GM19239 (cell line): ENCODE measurements around the gene AIFM3.
A peak's percentile ranks its signal among the peaks of the same experiment; 100 is the strongest.
"Not testable (repeated sequence)": the region's sequence is repeated elsewhere in the genome, so short reads cannot be mapped to it uniquely, and the experiment has no call there.

Experiments
- DNase-seq: peaks from one replicate; pipeline ENCODE4 v3.0.0; 2011; ENCODE audit warnings: low spot score; ENCODE audit not compliant: insufficient read length
- FAIRE-seq: peaks from 2 replicates; lab custom pipeline; 2011; peaks lifted over from hg19 to GRCh38; lab: Jason Lieb, UNC

The AIFM3 gene

DNA sequence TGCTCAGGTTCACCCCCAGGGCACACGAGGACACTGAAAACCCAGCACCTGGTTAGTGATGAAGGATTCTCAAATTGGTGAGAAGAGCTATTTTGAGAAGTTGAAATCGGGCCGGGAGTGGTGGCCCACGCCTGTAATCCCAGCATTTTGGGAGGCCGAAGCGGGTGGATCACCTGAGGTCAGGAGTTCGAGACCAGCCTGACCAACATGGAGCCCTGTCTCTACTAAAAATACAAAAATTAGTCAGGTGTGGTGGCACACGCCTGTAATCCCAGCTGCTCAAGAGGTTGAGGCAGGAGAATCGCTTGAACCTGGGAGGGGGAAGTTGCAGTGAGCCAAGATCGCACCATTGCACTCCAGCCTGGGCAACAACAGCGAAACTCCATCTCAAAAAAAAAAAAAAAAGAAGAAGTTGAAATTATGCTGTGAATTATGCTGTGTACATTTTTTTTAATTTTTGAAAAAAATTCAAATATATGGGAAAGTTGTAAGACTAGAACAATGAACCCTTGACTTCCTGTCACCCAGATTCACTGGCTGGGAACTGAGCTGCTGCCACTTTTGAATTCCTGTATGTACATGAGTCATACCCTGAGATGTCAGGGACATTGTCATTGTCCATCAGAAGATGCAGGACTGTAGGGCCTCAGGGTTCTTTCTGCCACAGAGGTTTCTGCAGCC, 5.1 kb downstream of the AIFM3 start:
- DNase-seq, FAIRE-seq: not testable (repeated sequence)

DNA sequence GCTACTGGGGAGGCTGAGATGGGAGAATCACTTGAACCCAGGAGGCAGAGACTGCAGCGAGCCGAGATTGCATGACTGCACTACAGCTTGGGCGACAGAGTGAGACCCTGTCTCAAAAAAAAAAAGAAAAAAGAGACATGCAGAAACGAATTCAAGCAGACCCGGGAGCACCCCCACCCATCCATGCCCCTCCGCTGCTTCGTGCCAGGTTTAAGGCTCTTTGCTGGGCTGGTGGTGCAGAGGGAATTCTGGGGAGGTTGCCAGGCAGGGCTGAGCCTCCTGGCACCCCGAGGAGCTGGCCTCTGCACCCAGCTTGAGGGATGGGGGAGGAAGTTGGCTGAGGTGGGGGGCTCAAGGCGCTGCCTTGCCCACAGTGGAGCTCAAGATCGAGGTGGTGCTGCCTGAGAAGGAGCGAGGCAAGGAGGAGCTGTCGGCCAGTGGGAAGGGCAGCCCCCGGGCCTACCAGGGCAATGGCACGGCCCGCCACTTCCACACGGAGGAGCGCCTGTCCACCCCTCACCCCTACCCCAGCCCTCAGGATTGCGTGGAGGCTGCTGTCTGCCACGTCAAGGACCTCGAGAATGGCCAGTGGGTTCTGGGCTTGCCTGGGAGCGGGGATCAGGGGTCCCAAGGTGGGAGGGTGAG, 6.0 kb downstream of the AIFM3 start:
- no peak for FAIRE-seq
- DNase-seq = no peak

DNA sequence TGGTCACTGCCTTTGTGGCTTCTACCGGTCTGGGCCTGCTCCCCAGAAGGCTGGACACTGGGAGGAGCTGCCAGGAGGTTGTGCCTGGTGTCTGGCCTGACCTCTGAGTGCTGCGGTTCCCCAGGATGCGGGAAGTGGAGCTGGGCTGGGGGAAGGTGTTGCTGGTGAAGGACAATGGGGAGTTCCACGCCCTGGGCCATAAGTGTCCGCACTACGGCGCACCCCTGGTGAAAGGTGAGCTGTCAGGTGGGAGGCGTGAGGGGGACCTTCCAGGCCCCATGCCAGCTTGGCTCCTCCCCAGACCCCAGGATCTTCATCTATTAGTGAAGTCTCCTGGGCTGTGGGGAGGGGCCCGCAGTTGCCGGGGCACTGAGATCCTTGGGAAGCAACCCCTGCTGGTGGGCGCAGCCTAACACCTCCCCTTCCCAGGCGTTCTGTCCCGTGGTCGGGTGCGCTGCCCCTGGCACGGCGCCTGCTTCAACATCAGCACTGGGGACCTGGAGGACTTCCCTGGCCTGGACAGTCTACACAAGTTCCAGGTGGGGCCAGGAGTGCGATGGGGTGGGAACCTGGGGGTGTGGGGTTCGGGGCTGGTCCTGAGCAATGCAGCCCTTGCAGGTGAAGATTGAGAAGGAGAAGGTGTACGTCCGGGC, 6.7 kb downstream of the AIFM3 start:
- no peak for FAIRE-seq
- no peak for DNase-seq

DNA sequence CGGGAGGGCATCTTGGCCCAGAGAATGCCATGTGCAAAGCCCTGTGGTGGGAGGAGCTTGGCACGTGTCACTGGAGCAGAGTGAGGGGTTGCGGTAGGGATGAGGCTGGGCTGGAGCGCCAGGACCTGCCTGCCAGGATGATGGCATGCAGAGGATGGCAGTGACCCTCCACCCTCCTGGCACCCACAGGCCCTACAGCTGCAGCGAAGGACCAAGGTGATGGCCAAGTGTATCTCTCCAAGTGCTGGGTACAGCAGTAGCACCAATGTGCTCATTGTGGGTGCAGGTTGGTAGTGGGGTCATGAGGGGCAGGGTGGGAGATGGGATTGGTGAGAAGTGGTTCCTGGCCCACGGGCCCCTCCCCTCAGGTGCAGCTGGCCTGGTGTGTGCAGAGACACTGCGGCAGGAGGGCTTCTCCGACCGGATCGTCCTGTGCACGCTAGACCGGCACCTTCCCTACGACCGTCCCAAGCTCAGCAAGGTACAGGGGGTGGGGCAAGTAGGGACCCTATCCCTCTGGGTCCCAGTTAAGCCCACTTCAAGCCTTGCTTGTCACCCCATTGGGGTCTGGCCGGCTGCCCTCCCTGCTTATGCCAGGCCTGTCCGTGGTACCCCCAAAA, 7.4 kb downstream of the AIFM3 start:
- no peak for FAIRE-seq
- DNase-seq = no peak

DNA sequence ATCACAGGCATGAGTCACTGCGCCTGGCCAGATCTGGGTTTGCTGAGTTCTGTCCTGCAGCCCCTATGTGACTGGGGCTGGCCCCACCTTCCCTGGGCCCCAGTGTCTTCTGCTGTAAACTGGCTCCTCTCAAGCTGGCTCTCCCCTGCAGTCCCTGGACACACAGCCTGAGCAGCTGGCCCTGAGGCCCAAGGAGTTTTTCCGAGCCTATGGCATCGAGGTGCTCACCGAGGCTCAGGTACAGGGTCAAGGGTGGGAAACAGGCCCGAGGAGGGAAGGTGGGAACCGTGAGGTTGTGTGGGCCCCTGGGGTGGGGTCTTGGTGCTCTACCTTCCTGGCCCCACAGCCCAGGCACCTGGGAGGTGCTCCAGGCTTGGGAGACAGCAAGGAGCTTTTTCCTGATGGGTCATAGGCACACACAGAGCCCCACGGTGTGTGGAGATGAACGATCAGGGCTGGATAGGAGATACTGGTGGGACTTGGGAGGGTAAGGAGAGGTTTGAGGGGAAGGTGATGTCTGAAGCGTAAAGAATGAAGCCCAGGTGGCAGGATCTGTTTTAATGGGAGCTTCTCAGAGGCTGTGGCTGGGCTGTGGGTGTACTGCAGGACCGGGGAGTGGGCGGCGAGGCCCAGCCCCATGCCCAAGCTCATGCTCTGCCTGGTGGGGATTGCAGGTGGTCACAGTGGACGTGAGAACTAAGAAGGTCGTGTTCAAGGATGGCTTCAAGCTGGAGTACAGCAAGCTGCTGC, 8.7 kb downstream of the AIFM3 start:
- no peak for DNase-seq
- no peak for FAIRE-seq

DNA sequence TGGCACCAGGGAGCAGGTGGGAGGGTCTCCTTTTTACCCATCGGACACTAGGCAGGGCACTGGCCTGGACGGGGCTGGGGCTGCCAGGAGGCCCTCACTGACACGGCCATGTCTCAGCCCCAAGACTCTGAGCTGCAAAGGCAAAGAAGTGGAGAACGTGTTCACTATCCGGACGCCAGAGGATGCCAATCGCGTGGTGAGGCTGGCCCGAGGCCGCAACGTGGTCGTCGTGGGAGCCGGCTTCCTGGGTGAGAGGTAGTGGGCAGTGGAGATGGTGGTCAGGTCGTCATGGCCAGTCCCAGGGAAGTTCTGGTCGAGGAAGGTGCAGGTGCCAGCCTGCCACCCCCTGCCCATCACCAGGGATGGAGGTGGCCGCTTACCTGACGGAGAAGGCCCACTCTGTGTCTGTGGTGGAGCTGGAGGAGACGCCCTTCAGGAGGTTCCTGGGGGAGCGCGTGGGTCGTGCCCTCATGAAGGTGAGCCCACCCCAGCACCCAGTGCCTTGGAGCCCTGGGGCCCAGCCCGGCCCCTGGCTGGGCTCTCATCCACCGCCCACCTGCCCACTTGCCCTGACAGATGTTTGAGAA, 9.3 kb downstream of the AIFM3 start:
- no peak for FAIRE-seq
- DNase-seq = no peak

DNA sequence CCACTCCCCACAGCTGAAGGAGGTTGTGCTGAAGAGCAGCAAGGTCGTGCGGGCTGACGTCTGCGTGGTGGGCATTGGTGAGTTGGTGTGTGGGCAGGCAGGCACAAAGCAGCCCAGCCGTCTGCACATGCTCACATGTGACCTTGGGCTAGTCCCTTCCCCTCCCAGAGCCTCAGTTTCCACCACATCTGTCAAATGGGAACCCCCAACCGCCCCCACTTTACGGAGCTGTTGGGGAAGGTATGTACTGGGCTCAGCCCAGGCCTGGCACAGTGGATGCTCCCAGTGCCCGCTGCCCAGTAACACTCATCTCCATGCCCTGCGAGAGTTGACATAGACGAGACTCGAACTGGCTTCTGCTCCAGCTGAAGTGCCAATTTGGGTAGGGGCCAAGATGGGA, 10.0 kb downstream of the AIFM3 start:
- no peak for DNase-seq
- no peak for FAIRE-seq

DNA sequence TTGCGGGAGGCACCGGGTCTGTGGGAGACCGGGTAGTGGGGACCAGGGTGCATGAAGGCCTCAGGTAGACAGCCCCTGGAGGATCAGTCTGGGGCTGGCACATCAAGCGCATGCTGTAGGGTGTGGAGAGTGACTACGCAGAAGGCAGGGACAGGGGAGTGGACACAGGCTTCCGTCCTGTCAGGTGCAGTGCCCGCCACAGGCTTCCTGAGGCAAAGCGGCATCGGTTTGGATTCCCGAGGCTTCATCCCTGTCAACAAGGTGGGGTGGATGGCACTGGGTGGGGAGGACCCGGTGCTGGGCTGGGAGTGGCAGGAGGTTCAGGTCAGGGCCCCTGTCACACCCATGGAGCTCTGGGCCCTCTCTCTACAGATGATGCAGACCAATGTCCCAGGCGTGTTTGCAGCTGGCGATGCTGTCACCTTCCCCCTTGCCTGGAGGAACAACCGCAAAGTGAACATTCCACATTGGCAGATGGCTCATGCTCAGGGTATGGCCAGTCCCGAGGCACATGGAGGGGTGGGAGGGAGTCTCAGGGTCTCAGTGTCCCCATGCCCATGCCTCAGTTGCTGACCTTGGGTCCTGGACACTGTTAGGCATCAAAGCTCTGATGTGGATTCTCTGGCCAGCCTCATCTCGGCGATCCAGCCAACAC, 10.6 kb downstream of the AIFM3 start:
- FAIRE-seq (no peak), DNase-seq (no peak)

DNA sequence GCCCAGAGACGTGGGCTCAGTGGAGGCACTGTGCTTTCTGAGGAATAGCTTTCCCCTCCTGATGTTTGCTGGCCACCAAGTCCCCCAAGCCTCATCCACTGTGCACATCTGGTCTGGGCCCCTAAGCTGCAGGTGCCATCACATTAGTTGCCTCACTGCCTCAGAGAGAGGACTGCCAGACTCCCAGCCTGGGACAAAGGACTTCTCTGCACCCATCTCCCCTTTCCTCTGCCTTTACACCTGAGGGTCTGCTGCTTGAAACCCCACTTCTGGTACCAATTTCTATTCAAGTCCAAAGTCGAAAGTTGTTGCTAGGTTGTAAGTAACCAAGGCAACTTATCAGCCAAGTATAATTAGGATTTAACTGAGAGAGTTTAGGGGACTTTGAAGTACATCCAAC, 11.4 kb downstream of the AIFM3 start:
- FAIRE-seq = no peak
- no peak for DNase-seq

DNA sequence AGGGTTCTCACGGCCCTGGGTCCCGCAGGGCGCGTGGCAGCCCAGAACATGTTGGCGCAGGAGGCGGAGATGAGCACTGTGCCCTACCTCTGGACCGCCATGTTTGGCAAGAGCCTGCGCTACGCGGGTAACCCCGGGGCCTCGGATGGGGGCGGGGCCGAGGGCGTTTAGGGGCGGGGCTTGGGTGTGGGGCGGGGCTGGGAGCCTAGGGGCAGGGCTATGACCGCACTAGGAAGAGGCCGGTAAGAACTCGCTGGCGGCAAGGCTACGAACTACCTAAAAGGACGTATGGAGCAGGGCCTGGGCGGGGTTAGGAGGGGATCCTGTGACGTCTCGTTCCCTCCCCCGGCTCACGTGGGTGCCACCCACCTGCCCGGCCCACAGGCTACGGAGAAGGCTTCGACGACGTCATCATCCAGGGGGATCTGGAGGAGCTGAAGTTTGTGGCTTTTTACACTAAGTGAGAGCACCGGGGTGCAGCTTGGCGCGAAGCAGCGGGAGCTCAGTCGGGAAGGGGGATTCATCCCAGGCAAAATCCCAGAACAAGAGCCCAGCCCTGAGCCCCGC, 12.3 kb downstream of the AIFM3 start:
- FAIRE-seq (no peak), DNase-seq (no peak)

DNA sequence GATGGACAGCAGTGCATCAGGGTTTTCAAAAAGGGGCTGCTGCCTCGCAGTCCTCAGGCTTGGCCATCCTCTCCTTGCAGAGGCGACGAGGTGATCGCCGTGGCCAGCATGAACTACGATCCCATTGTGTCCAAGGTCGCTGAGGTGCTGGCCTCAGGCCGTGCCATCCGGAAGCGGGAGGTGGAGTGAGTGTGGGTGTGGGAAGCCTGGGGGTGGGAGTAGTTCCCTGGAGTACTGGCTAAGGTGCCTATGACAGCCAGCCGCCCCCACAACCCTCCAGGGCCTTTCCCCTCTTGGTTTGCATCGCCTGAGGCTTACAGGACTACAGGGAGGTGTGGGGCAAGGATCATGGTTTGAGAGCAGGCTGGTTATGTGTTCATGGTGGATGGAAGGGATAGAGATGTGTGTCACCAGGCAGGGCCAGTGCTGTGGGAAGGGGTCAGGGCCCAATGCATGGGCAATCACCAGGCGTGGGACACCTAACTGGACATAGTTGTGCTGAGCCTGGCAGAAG, 12.9 kb downstream of the AIFM3 start:
- DNase-seq (no peak), FAIRE-seq (no peak)

DNA sequence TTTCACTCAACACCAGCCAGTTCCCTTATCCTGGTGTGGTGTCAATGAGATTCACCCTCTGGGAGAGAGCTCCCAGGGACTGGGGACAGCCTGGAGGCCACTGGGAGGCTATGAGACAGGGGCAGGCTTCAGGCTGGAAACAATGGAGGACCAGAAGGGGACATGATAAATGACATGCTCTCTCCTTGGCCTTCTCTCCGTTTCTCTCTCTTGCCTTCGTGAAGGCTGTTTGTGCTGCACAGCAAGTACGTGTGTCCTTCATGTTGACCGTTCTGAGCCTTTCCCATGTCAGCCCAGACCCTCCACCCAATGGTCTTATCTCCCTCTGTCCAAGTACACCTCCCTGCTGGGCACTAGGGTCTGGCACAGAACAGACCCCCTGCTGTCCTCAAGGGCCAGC, 13.5 kb downstream of the AIFM3 start:
- DNase-seq (no peak), FAIRE-seq (no peak)

DNA sequence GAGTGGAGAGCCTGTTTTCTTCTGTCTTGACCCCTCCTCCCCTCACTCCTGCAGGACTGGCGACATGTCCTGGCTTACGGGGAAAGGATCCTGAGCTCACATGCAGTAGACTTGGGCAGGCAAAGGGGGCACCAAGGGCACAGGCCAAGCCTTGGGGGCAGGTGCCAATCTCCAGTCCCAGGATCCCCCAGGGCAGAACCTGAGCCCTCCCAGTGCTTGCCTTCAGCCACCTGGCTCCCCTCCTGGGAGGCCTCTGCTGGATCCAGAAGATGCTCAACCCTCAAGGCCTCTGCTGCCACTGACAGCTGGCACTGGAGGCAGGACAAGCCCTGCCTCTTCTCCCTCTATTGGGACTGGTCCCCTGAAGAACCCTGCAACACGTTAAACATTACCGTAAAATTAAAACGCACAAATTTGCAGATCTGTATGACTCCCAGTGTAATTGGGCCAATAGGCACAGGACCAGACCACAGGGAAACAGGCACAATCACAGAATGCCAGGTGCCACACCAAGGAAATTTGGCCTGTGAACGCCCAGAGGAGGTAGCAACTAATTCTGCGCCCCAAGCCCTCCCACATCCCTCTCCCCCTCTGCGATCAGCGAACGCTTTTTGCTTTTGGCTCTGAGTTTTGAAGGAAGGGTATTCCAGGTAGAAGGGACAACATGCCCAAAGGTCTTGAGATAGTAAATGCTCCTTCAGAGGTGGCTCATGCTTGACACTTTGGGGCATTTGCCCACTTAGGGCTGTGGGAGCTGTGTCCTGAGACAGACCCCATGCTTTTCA, 14.1 kb downstream of the AIFM3 start:
- FAIRE-seq (no peak), DNase-seq (no peak)

DNA sequence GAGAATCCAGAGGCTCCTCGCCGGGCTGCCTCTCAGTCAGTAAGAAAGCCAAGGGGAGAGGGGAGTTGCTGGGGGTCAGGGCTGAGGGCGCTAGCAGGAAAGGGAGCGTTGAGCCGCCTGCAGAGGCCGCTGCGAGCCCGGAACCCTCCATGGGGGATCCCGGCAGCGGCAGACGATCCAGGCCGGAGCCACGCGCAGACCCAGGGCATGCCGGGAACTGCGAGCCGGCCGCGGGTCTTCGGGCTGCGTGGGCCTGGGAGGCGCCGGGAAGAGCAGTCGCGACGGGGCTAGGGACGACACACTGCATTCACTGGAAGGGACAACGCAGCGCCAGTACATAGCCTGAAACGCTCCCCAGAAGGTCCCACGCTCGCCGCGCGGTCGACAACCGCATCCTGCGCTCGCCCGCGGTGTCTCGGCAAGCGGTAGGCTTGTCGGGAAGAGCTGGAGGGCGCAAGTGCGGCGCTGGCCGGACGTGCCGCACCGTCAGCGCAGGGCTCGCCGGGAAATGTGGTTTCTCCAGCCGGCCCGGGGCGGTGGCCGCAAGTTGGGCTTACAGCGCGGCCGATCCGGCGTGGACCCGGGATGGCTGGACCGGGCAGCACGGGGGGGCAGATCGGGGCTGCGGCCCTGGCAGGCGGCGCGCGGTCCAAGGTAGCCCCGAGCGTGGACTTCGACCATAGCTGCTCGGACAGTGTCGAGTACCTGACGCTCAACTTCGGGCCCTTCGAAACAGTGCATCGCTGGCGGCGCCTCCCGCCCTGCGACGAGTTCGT, 14.9 kb downstream of the AIFM3 start, which contains the start of gene LZTR1:
Gene LZTR1 (plus strand): TSS at position 511 of the 776 bp plus-strand sequence. CDS start 75 bp downstream, at position 586.
- DNase-seq = peak; percentile 94
- peak; percentile 89 for FAIRE-seq

DNA sequence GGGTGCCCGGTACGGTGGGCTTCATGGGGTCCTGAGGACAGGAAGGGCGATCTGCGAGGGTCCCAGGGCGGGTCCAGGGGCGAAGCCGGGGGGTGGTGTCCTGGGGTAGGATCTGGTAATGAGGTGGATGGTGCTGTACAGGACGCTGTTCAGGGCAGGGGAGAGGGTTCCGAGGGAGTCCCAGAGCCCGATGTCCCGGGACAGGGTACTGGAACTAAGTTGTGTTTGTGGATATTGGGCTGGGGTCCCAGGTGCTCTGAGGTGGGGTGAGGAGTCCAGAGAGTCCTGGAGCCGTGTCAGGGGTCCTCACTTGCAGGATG, 15.5 kb downstream of the AIFM3 start:
- no peak for FAIRE-seq
- DNase-seq = no peak

DNA sequence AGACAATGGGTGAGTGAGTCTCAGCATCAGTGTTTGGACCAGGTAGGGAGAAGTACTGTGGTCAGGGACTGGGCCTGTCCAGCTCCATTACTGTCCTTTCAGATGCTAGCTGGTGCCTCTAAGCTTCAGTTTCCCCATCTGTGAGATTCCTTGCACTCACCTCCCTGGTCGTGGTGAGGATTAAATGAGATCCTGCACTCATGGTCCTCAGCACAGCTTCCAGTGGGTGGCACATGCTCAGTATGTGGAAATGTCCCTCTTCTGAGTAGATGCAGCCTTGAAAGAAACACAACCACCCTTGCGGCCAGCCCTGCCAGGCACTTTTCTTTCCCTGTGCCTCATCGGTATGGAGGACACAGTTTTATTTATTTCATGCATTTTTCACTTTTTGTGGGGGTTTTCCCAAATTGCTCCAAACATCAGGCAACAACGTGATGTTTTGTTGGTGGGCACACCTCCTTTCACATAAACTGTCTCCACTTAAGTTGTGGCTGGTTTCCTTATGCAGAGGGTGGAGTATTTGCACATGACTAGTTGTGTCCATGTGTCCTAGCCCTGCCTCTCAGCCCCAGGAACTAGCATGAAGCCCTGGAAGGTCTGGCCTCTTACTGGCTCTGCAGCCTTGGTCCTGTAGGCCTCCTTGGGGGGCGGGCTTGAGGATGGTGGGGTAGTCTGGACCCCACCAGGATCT, 16.2 kb downstream of the AIFM3 start:
- FAIRE-seq = no peak
- DNase-seq = no peak

DNA sequence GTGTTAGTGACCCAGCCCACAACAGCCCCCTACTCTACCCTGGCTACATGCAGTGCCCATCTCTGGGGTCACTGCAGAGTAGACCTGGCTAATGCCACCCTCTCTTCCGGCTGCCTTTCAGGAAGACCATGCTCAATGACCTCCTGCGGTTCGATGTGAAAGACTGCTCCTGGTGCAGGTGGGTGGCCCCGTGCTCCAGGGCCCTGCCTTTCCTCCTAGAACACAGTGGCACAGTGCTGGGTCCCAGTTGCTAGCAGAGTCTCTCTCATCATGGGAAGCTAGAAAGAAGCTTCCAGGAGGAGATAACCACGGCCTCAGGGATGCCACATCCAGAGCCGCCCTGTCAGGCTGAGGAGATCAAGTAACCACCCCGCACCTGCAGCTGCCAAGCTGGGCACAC, 18.7 kb downstream of the AIFM3 start:
- no peak for FAIRE-seq
- DNase-seq = no peak
